ENCODE data around the gene DCAF5. TPM values are rescaled to one million over a fixed set of nuclear protein-coding genes. Genes with fewer than 3 reads are reported as not detected.
"Not testable (repeated sequence)": the region's sequence is repeated elsewhere in the genome, so short reads cannot be mapped to it uniquely, and the experiment has no call there.

The DCAF5 gene
- total RNA-seq, 1 donor from 2014 or later: 31.9 TPM

- no peak for DNase-seq (ENCODE audit: low spot score)
- ATAC-seq: no peak
Measured at GRCh38 chr14:69073915-69074314, 79.0 kb downstream of the DCAF5 start.

GRCh38 chr14:69073429-69073828 lies 79.5 kb downstream of the DCAF5 start:
- ATAC-seq (no peak), DNase-seq (ENCODE audit: low spot score) (no peak)

GRCh38 chr14:69072584-69072983 lies 80.3 kb downstream of the DCAF5 start:
- DNase-seq (ENCODE audit: low spot score): no peak
- ATAC-seq: no peak

DNA sequence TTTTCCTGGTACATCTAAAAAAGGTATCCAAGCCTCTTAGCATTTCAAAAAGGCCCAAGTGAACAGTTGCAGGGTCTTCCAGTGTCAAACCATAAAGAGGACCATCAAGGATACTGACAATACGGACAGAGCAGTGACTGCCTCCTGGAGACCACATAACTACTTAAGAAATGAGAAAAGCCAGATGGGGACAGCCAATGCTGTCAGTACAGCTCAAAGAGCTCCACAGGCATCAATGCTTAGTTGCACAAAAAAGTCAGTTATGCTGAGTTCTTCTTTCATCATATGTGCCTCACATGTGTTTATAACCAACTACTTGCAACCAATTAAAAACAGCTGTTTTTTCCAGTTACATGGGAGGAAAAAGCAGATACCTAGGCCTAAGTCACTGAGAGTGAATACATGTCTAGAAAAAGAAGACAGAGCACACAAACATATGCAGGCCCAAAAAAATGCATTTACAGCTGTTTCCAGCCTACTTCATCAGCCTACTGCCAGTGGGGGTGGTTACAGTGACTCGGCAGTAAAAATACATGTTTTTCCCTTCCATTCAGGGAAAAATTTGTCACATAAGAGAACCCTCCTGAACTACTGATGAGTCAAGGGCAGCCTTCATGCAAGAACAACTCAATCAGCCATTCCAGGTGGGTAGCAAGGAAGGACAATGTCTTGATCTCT lies 84.0 kb downstream of the DCAF5 start:
- ATAC-seq: no peak
- no peak for DNase-seq (ENCODE audit: low spot score)

DNA sequence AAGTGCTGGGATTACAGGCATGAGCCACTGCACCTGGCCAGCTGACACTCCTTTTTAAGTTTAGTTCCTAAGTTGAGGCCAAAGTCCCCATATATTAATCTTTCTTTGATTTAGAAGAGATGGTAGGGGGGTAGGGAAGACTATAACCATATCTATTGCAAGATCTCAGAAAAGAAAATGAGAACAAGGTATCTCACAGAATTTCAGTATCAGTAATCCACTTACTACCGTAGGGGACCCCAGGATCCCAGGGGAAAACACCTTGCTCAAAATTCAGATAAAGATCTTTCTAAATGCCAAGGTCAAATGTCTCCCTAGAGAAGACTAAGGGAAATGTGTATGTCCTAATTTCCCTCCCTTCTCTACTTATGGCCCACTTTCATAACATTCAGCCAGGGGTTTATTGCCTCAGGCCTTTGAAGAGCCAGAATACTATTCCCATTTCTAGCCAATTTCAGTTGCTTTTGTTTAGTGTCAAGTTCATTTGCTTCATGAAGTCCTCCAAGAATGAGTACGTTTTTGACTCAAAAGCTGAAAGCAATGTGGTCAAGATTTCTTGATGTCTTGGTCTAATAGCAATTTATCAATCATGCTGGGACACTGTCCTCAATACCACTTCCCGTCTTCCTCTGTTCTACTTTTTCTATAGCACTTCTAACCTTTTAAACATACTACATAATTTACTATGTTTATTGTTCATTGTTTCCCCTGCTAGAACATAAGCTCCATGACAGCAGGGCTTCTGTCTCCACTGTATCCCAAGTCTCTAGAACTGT lies 86.3 kb downstream of the DCAF5 start:
- no peak for ATAC-seq

DNA sequence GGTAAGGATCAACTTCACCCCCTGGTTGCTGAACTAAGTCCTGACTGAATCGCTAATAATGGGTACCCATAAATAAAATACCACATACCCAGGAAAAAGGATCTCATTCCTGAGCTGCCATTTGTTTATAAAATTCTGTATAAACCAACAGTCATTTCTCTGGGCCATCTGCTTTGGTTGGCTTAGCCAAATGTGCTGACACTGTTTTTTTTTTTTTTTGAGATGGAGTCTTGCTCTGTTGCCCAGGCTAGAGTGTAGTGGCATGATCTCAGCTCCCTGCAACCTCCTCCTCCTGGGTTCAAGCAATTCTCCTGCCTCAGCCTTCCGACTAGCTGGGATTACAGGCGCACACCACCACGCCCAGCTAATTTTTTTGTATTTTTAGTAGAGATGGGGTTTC lies 87.0 kb downstream of the DCAF5 start:
- not testable (repeated sequence) for ATAC-seq; DNase-seq (ENCODE audit: low spot score)

More for the DNA sequence above, 86.3 kb downstream of the DCAF5 start:
- DNase-seq (ENCODE audit: low spot score): no peak

GRCh38 chr14:69064596-69064995 lies 88.3 kb downstream of the DCAF5 start:
- peak; percentile 59 for ATAC-seq

DNA sequence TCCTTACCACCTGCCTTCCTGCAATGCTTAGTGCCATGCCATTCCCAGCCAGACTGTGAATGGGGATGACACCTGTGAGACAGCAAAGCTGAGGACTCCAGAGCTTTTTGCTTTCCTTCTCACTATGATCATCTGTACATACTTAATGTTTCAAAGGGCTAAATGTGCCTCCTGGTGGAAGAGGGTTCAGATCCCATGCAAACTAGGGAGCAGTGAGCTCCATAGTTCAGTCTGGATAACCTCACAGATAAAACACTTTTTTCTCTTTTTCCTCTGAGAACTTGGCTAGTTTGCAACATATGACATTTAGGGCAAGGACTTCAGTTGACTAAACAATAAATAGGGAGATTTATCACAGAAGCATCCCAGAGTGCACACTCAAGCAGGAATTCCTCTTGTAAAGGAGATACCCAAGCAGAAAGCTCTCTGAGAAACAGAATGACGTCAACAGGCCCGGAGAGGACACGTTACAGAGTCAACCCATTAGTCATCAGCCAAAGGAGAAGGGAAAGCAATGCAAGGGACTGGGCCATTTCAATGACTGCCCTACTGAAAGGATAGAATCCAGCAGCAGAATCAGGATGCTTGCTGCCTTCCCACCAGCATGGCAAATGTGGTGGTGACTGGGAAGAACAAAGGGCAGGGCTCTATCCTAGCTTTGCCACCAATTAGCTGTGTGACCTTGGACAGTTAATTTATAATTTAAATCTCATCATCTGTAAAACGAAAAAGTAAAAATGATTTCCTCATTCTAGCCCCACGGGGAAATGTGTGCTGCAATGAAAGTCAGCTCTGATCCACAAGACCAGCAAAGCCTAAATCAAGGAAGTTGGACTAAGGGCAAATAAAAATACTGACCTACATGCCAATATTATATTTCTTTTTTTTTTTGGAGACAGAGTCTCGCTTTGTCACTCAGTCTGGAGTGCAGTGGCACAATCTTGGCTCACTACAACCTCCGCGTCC lies 93.0 kb downstream of the DCAF5 start:
- no peak for DNase-seq (ENCODE audit: low spot score)
- peak; percentile 64 for ATAC-seq

More at GRCh38 chr14:69064596-69064995, 88.3 kb downstream of the DCAF5 start:
- DNase-seq (ENCODE audit: low spot score): no peak

DNA sequence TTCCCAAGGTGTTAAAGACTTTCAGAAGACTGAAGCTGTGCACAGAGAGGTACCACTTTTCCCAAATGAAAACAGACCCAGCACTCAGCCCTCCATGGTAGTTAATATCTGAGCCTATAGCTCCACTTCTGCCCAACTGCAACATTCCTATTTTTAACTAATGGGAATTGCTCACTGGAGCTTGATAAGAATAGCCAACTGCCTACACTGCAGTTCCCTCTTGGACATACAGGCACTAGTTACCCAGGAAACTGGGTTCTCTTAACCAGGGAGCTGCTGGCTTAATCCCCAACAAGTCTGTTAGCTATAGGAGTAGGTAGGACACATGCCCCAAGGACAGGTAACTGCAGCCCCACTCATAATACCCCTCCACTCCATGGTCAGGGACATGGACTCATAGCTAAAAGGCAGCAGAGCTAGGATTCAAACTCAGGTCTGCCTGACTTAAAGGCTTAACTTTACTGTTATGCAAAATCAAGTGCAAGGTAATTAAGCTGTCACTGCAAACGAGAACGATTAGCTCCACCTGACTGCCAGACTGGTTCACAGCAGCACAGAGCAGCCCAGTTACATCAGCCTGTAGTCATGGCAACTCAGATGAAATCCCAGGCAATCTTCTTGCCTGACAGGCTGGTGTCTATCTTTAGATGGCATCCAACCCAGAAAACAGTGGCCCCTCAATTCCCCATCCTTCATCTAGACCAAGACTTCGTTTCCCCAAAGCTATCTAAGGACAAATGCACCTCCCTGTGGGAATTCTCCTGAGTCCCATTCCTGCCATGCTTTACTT lies 96.7 kb downstream of the DCAF5 start:
- DNase-seq (ENCODE audit: low spot score): no peak

GRCh38 chr14:69055125-69055524 lies 97.8 kb downstream of the DCAF5 start:
- ATAC-seq: no peak
- DNase-seq (ENCODE audit: low spot score): no peak

More for the DNA sequence above, 96.7 kb downstream of the DCAF5 start:
- peak; percentile 25 for ATAC-seq

- DNase-seq (ENCODE audit: low spot score) (no peak), ATAC-seq (no peak)
Measured at GRCh38 chr14:69054030-69054429, 98.9 kb downstream of the DCAF5 start.

DNA sequence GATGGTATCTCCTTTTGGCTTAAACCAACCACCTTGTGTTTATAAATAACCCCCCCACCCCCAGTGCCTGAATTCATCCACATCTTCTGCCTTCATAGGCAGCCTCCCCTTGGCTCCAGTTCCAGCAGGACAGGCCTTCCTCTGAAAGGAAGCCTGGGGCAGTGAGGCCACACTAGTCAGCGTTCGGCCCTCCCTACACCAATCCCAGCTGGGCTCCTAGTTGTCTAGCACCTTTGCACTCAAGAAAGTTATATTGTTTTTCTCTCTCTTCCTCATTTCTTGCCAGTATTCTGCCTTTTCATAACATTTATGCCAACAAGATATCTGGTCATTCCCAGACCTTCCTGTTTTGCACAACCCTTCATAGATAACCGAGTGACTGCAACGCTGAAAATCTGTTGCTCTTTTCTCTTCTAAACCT lies 100.7 kb downstream of the DCAF5 start:
- ATAC-seq (peak; percentile 5), DNase-seq (ENCODE audit: low spot score) (no peak)

- ATAC-seq (peak; percentile 22), DNase-seq (ENCODE audit: low spot score) (no peak)
Measured at GRCh38 chr14:69050240-69051184, 102.4 kb downstream of the DCAF5 start.

- peak; percentile 67 for ATAC-seq
- peak; percentile 71 for DNase-seq (ENCODE audit: low spot score)
Measured at GRCh38 chr14:69049675-69050074, 103.2 kb downstream of the DCAF5 start.

DNA sequence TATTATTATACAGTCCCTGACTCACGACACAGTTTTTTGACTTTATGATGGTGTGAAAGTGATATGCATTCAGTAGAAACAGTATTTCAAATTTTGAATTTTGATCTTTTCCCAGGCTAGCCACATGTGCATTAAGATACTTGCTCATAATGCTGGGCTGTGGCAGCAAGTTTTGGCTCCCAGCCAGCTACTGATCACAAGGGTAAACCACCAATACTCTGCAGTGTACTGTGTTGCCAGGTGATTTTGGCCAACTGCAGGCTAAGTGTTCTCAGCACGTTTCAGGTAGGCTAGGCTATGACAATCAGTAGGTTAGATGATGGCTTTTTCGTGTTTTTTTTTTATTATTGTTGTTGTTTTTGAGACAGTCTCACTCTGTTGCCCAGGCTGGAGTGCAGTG lies 104.5 kb downstream of the DCAF5 start:
- ATAC-seq (peak; percentile 47), DNase-seq (ENCODE audit: low spot score) (peak; percentile 75)

DNA sequence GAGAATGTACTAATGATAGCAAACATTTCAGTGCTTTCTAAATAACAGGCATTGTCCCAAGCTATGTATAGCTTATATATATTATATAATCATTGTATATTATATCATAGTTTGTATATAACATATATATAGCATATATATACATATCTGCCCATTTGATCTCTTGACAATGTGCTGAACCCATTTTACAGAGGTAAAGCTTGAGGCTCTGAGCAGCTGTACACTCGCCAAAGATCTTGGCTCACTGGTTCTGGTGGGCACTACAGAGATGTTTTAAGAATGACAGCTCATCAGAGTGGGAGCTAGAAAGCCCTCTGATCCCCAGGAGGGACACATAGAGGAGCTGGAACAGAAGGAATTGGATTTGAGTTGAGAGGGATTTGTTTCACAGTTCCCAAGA lies 105.7 kb downstream of the DCAF5 start:
- DNase-seq (ENCODE audit: low spot score): no peak

GRCh38 chr14:69046476-69046860 lies 106.5 kb downstream of the DCAF5 start:
- no peak for DNase-seq (ENCODE audit: low spot score)
- no peak for ATAC-seq

More for the DNA sequence above, 105.7 kb downstream of the DCAF5 start:
- ATAC-seq: no peak

DNA sequence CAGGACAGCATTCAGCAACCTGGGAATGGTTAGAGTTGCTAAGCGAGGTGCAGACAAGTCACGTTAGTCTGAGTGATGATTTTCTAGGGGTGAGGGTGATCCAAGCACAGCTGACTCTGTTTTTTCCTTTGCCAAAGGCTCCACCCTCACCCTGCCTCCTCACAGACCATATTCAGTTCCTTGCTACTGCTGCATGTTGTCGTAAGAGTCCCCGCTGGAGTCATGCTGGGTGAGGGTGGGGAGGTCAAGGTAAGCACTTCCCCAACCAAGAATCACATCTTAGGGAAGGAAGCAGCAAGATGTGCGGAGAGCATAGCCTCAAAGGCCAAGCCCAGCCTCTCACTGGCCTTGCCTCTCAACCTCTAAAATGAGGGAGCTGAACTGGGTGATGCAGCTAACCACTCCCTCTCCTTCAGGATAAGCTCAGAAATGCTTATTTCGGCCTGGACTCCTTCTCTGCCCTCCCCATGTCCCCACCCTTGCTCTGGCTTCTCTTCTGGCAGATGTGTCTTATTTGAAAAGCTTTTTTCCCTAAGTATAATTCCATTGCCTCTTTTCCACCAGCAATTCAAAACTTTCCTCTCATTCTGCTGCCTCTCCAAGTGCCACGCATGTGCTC lies 107.0 kb downstream of the DCAF5 start:
- ATAC-seq (peak; percentile 2), DNase-seq (ENCODE audit: low spot score) (no peak)

Data from left lobe of liver (tissue), 2 donors.